CD4-positive, CD25-positive, alpha-beta regulatory T cell (primary cell): ENCODE measurements around the gene MTM1. TPM values are rescaled to one million over a fixed set of nuclear protein-coding genes. Genes with fewer than 3 reads are reported as not detected.

Source experiments
- ATAC-seq, 2 donors: fragments of 150-1000 bp; cut with Tn5 transposase; one replicate each; pipeline ENCODE4 v1.10.0; 2021; ENCODE audit warnings: low read depth in 2 of 2, moderate number of reproducible peaks in 2 of 2, moderate library complexity in 1 of 2
- DNase-seq, 3 donors: peaks; one replicate each; pipeline versions ENCODE4 v3.0.0 to v3.0.0-alpha.2; 2012 to 2022; ENCODE audit warnings: mixed read lengths in 1 of 3
- H3K27ac ChIP-seq: one replicate; pipeline ENCODE4 v1.7.0; 2013; ENCODE audit warnings: mild to moderate bottlenecking, low read length; ENCODE audit not compliant: insufficient read depth, poor library complexity, severe bottlenecking
- H3K27me3 ChIP-seq: one replicate; pipeline ENCODE4 v1.7.0; 2013; ENCODE audit warnings: low read length; ENCODE audit not compliant: control insufficient read depth, insufficient read depth
- H3K36me3 ChIP-seq: one replicate; pipeline ENCODE4 v1.7.0; 2013; ENCODE audit warnings: mild to moderate bottlenecking, low read length, moderate library complexity; ENCODE audit not compliant: control insufficient read depth, insufficient read depth
- H3K4me1 ChIP-seq: 2 replicates; pipeline ENCODE4 v1.7.0; 2013; ENCODE audit warnings: mild to moderate bottlenecking, low read length; ENCODE audit not compliant: insufficient read depth, control insufficient read depth, poor library complexity, severe bottlenecking
- H3K4me3 ChIP-seq: one replicate; pipeline ENCODE4 v1.7.0; 2013; ENCODE audit warnings: low read depth, mild to moderate bottlenecking, low read length, moderate library complexity
- H3K9me3 ChIP-seq, 2 experiments: 1 replicate in 1 of 2; 2 replicates in 1 of 2; pipeline ENCODE4 v1.7.0; 2013; ENCODE audit warnings: low read length in 2 of 2, mild to moderate bottlenecking in 1 of 2, moderate library complexity in 1 of 2; ENCODE audit not compliant: control insufficient read depth in 2 of 2
- H3K27ac Mint-ChIP-seq, 3 donors: one replicate each; pipeline ENCODE4 v1.8.0; 2020 to 2022; ENCODE audit warnings: mild to moderate bottlenecking in 3 of 3, mixed read lengths in 3 of 3, moderate library complexity in 2 of 3
- H3K27me3 Mint-ChIP-seq: one replicate; pipeline ENCODE4 v1.8.0; 2022; ENCODE audit warnings: mild to moderate bottlenecking, mixed read lengths
- H3K36me3 Mint-ChIP-seq: one replicate; pipeline ENCODE4 v1.8.0; 2020; ENCODE audit warnings: mixed read lengths
- H3K4me1 Mint-ChIP-seq, 4 donors: one replicate each; pipeline ENCODE4 v1.8.0; 2020 to 2022; ENCODE audit warnings: mixed read lengths in 4 of 4, mild to moderate bottlenecking in 1 of 4
- H3K4me3 Mint-ChIP-seq, 4 donors: one replicate each; pipeline ENCODE4 v1.8.0; 2020 to 2022; ENCODE audit warnings: mild to moderate bottlenecking in 4 of 4, mixed read lengths in 4 of 4, moderate library complexity in 3 of 4
- H3K9me3 Mint-ChIP-seq, 7 donors: one replicate each; pipeline ENCODE4 v1.8.0; 2020 to 2022; ENCODE audit warnings: mixed read lengths in 7 of 7, mild to moderate bottlenecking in 3 of 7, moderate library complexity in 2 of 7
- polyA plus RNA-seq, 4 donors: library from polyadenylated mRNA; unstranded; fragments of 300-500 nt; fragmentation: Illumina TruSeq; gene quantifications; one replicate each; pipeline ENCODE4 v1.2.3, GENCODE V29; 2021
- total RNA-seq: library from RNA; stranded (reverse); gene quantifications from one replicate; pipeline ENCODE4 v1.2.3, GENCODE V29; 2022

The MTM1 gene
- total and polyA plus RNA-seq, 5 donors from 2014 or later, result 19.3 to 31.9 (median 22.0) TPM

DNA sequence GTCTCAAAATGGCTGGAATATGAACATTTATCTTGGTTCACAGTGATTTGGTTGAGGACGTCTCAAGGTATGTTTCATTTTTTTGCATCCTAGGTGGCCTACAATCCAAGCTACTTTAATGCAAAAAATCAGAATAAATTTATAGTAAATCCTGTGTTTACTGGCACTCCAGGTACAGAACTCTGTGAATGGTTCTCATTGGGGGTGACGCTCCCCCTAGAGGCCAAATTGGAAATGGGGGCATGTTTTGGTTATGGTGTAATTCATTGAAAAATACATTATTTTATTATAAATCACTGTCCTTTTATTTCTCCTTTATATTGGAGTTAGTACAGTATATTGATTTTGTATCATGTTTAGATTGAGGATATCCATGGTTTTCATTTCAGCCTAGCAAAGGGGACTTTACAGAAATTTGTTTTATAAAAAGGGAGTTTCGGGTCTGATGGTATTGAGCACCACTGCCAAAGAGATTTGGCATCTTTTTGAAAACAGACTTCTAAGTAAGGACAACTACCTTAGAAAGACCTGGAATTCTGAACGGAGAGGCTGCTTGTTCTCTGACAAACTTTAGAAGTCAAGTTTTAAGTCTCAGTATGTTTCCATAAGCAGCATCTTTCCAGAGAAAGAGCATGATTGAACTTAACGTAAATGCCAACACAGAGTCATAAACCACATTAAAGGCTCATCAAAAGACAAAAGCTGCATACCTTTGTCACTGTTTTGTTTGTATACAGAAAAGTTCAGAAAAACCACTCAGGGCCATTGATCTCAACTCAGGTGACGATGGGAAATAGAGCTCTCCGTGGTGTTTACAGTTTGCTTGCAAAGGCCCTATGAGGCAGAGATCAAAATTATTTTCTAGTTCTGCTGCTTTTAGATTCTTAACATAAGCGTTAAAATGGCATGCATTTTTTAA, 19.4 kb downstream of the MTM1 start:
- peak overlapping the region in 1 of 3 donors; percentile 8 for H3K27ac Mint-ChIP-seq

DNA sequence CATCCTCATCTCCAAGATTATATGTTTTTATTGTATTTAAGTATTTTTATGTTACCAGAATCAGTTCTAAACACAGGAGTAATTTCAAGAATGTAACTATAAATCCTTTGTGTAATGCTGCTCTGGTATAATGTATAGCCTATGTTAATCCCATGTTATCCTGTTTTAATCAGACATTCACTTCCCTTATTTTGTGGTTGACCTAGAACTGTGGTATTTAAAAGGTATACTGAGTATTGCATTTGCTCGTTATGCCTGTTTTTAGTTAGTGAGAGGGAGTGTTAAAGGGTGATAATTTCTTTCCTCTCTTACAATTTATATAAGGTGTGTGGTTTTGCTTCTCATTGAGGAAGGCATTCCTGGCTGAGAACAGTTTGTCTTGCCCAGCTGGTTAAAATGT, 26.2 kb downstream of the MTM1 start:
- peaks cover 5% of the 10 kb centered on the region for H3K36me3 Mint-ChIP-seq

More for the DNA sequence above, 19.4 kb downstream of the MTM1 start:
- Mint-ChIP-seq H3K4me1 (peaks cover 6 to 31% (median 19%) of the 10 kb centered on the region in 4 donors), H3K36me3 (no peaks in the 10 kb centered on the region), H3K27me3 (no peaks in the 10 kb centered on the region), H3K9me3 (no peaks in the 10 kb centered on the region), H3K4me3 (peak overlapping the region in 1 of 4 donors; percentile 21)
- Histone ChIP-seq H3K4me3 (no peak overlapping the region), H3K4me1 (no peaks in the 10 kb centered on the region), H3K27ac (no peak overlapping the region), H3K27me3 (no peaks in the 10 kb centered on the region), H3K36me3 (peaks cover 2% of the 10 kb centered on the region), H3K9me3 (no peaks in the 10 kb centered on the region)
- DNase-seq (peak; percentile 22 to 51 (median 39)), ATAC-seq (no peak)

DNA sequence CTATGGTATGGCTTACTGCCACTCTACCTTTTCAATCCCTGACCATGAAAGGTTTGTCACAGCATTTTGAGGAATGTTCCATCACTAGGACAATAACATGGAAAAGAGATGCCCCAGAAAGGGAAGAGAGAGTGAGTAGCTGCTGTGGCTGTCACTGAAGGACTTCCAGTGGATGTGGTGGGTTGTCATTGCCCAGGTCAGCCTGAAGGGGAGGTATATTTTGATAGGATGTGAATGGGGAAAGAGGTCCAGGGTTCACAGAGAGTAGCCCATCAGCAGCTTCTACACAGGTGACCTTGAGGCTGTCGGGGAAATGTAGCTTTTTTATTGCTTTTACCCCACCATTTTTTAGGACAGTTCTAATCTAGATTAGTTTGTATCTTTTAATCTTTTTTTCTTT, 30.8 kb downstream of the MTM1 start:
- Histone ChIP-seq H3K4me3 (no peak overlapping the region), H3K4me1 (no peaks in the 10 kb centered on the region), H3K9me3 (no peaks in the 10 kb centered on the region), H3K27me3 (no peaks in the 10 kb centered on the region), H3K36me3 (peaks cover 48% of the 10 kb centered on the region), H3K27ac (no peak overlapping the region)
- Mint-ChIP-seq H3K4me1 (peaks cover 0 to 5% (median 4%) of the 10 kb centered on the region in 4 donors), H3K36me3 (peaks cover 13% of the 10 kb centered on the region), H3K27me3 (no peaks in the 10 kb centered on the region), H3K27ac (peak overlapping the region in 1 of 3 donors; percentile 38), H3K4me3 (no peak overlapping the region), H3K9me3 (no peaks in the 10 kb centered on the region)
- DNase-seq, result no peak
- ATAC-seq, result no peak

More for the DNA sequence above, 26.2 kb downstream of the MTM1 start:
- ATAC-seq (no peak), DNase-seq (no peak)
- peaks cover 19% of the 10 kb centered on the region for H3K36me3 ChIP-seq
- no peak overlapping the region for H3K27ac ChIP-seq
- H3K4me1 Mint-ChIP-seq, result peaks cover 0 to 17% (median 8%) of the 10 kb centered on the region in 4 donors
- no peaks in the 10 kb centered on the region for H3K4me1 ChIP-seq
- H3K9me3 ChIP-seq, result no peaks in the 10 kb centered on the region
- H3K4me3 ChIP-seq, result no peak overlapping the region
- H3K27ac Mint-ChIP-seq, result peak overlapping the region in 1 of 3 donors; percentile 12
- H3K9me3 Mint-ChIP-seq, result no peaks in the 10 kb centered on the region
- no peaks in the 10 kb centered on the region for H3K27me3 Mint-ChIP-seq
- no peak overlapping the region for H3K4me3 Mint-ChIP-seq
- H3K27me3 ChIP-seq, result no peaks in the 10 kb centered on the region

DNA sequence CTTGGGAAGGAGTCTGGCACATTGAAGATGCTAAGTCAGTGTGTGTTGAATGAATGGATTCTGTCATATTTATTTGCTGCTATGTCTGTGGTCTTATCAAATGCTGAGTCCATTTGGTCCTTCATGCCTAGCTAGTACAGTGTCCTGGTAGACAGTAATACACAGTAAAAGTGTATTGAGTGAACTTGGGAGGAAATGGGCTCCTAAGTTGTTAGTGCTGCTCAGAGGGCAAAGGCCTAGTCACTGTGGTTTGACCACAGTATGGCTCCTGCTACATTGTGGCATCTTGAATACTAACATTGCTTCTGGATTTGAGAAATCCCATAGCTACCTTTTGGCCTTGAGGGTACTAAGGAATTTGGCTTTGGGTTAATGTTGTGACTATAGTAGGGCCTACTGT, 33.9 kb downstream of the MTM1 start:
- no peak for DNase-seq
- Mint-ChIP-seq H3K36me3 (peaks cover 10% of the 10 kb centered on the region), H3K4me3 (no peak overlapping the region), H3K9me3 (peaks cover 0 to 2% (median 0%) of the 10 kb centered on the region in 7 donors), H3K27me3 (no peaks in the 10 kb centered on the region), H3K27ac (no peak overlapping the region), H3K4me1 (peaks cover 0 to 9% (median 4%) of the 10 kb centered on the region in 4 donors)
- H3K4me1 ChIP-seq, result no peaks in the 10 kb centered on the region
- ATAC-seq, result no peak
- no peaks in the 10 kb centered on the region for H3K9me3 ChIP-seq
- no peak overlapping the region for H3K27ac ChIP-seq
- H3K36me3 ChIP-seq, result peaks cover 45% of the 10 kb centered on the region
- H3K4me3 ChIP-seq, result no peak overlapping the region
- H3K27me3 ChIP-seq, result no peaks in the 10 kb centered on the region

DNA sequence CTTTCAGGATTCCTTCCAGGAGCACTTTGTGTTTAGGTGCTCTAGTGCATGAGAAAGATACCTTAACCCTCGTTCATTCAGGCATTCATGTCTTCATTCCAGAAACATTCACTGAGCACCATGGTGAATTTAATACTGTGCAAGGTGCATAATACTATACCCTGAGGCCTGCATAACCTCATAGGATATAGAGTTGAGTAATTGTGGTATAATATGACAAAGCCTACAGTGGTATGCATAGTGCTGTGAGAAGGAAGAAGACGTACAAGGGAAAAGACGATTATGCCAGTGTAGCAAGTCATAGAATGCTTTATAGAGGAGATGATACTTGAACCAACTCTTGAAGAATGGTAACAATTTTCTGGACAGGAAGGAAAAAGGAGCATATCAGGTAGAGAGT, 34.3 kb downstream of the MTM1 start:
- Mint-ChIP-seq H3K4me1 (peaks cover 0 to 13% (median 5%) of the 10 kb centered on the region in 4 donors), H3K9me3 (peaks cover 0 to 2% (median 0%) of the 10 kb centered on the region in 7 donors), H3K4me3 (no peak overlapping the region), H3K36me3 (peaks cover 13% of the 10 kb centered on the region), H3K27me3 (no peaks in the 10 kb centered on the region), H3K27ac (no peak overlapping the region)
- Histone ChIP-seq H3K27ac (no peak overlapping the region), H3K4me3 (no peak overlapping the region), H3K36me3 (peaks cover 42% of the 10 kb centered on the region), H3K27me3 (no peaks in the 10 kb centered on the region), H3K9me3 (no peaks in the 10 kb centered on the region), H3K4me1 (no peaks in the 10 kb centered on the region)
- ATAC-seq, result no peak
- DNase-seq, result no peak

DNA sequence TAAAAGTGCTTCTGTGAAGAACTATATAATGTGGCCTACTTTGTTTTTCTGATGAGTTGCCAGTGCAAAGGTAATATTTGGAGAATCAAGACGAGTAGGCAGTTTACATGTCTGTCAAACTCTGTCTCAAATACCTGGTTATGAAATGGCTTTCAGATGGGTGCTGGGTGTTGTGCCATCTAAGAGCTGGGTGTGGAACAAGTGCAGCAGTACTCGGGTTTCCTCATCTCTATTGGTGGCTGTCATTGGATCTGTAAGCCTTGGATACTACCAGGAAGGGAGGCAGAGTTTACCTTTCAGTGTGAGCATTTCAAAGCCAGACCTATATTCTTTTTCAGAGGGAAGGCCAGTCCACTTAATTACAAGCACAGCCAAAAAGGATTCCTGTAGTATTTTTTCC, 37.2 kb downstream of the MTM1 start:
- Histone ChIP-seq H3K4me1 (no peaks in the 10 kb centered on the region), H3K4me3 (no peak overlapping the region), H3K36me3 (peaks cover 28% of the 10 kb centered on the region), H3K9me3 (no peaks in the 10 kb centered on the region), H3K27me3 (no peaks in the 10 kb centered on the region), H3K27ac (no peak overlapping the region)
- Mint-ChIP-seq H3K27me3 (no peaks in the 10 kb centered on the region), H3K36me3 (peaks cover 13% of the 10 kb centered on the region), H3K27ac (no peak overlapping the region), H3K9me3 (peaks cover 0 to 2% (median 0%) of the 10 kb centered on the region in 7 donors), H3K4me3 (no peak overlapping the region), H3K4me1 (peaks cover 0 to 14% (median 7%) of the 10 kb centered on the region in 4 donors)
- DNase-seq (no peak), ATAC-seq (no peak)

DNA sequence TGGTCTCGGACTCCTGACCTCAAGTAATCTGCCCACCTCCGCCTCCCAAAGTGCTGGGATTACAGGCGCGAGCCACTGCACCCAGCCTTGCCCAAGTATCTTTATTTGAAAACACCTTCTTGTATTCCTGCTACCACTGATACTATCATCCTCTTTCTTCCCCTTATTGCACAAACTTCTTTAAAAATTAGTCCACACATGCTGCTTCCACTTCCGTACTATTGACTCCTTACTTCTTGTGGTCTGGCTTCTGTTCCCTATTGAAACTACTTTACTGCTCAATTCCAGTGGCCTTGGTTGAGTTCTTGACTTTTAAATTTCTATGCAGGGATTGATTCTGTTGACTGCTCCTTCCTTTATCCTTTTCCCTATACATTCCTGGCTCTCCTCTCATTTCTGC, 38.8 kb downstream of the MTM1 start:
- Histone ChIP-seq H3K9me3 (no peaks in the 10 kb centered on the region), H3K27me3 (no peaks in the 10 kb centered on the region), H3K4me3 (no peak overlapping the region), H3K36me3 (peaks cover 23% of the 10 kb centered on the region), H3K4me1 (no peaks in the 10 kb centered on the region), H3K27ac (no peak overlapping the region)
- Mint-ChIP-seq H3K27me3 (no peaks in the 10 kb centered on the region), H3K4me3 (no peak overlapping the region), H3K4me1 (peaks cover 0 to 13% (median 5%) of the 10 kb centered on the region in 4 donors), H3K27ac (no peak overlapping the region), H3K9me3 (peaks cover 0 to 2% (median 0%) of the 10 kb centered on the region in 7 donors), H3K36me3 (peaks cover 10% of the 10 kb centered on the region)
- ATAC-seq (no peak), DNase-seq (no peak)
